H1 (cell line): ENCODE measurements around the gene LNPEP. TPM values are rescaled to one million over a fixed set of nuclear protein-coding genes. Genes with fewer than 3 reads are reported as not detected.

Source experiments
- CTCF ChIA-PET: fragments of 300-600 bp; sonication (Branson Sonifier 250); formaldehyde crosslinking; loops from one replicate; lab custom pipeline; 2021; ENCODE audit not compliant: partially characterized antibody; lab: Charles Lee
- POLR2A ChIA-PET: fragments of 300-600 bp; sonication (Branson Sonifier 250); formaldehyde crosslinking; loops from one replicate; lab custom pipeline; 2021; ENCODE audit warnings: inconsistent platforms; ENCODE audit not compliant: partially characterized antibody; lab: Charles Lee
- DNase-seq, 2 experiments: peaks; one replicate each; pipeline versions ENCODE4 v3.0.0 to v3.0.0-alpha.2; 2010 to 2022; ENCODE audit warnings: low spot score in 2 of 2, low read depth in 1 of 2, mixed read lengths in 1 of 2
- FAIRE-seq: peaks from 2 replicates; lab custom pipeline; 2011; peaks lifted over from hg19 to GRCh38; lab: Jason Lieb, UNC
- H2AFZ ChIP-seq: 2 replicates; pipeline ENCODE4 v1.8.1; 2012; ENCODE audit warnings: low read length, inconsistent platforms
- H2AK5ac ChIP-seq: 2 replicates; pipeline ENCODE4 v1.6.1; 2013; ENCODE audit warnings: low read depth, low read length
- H2BK120ac ChIP-seq: replicated peaks from 2 replicates; pipeline ENCODE3; 2013; ENCODE audit warnings: low read depth, low read length, inconsistent platforms
- H2BK12ac ChIP-seq: 2 replicates; pipeline ENCODE4 v1.6.1; 2013; ENCODE audit warnings: low read depth, low read length
- H2BK15ac ChIP-seq: 2 replicates; pipeline ENCODE4 v1.6.1; 2013; ENCODE audit warnings: low read length
- H2BK20ac ChIP-seq: 2 replicates; pipeline ENCODE4 v1.6.1; 2013; ENCODE audit warnings: low read length
- H2BK5ac ChIP-seq: 2 replicates; pipeline ENCODE4 v1.6.1; 2013; ENCODE audit warnings: low read depth, low read length
- H3K14ac ChIP-seq: 2 replicates; pipeline ENCODE4 v1.6.1; 2013; ENCODE audit warnings: inconsistent platforms; ENCODE audit not compliant: insufficient read length
- H3K18ac ChIP-seq: 2 replicates; pipeline ENCODE4 v1.6.1; 2013; ENCODE audit warnings: low read length; ENCODE audit errors: extremely low read depth
- H3K23ac ChIP-seq: 2 replicates; pipeline ENCODE4 v1.6.1; 2013; ENCODE audit warnings: inconsistent platforms; ENCODE audit not compliant: insufficient read length
- H3K23me2 ChIP-seq: 2 replicates; pipeline ENCODE4 v1.6.1; 2013; ENCODE audit warnings: low read depth, low read length
- H3K27ac ChIP-seq: 2 replicates; pipeline ENCODE4 v1.6.1; 2011; ENCODE audit warnings: low read depth, low read length, inconsistent platforms
- H3K27me3 ChIP-seq, 4 experiments: replicated peaks in 1 of 4; 1 replicate in 1 of 4; 2 replicates in 3 of 4; pipeline versions ENCODE4 v1.6.1 to v1.8.1; 2011 to 2013; ENCODE audit warnings: low read length in 3 of 4, mild to moderate bottlenecking in 3 of 4, inconsistent platforms in 2 of 4, mixed read lengths in 2 of 4, moderate library complexity in 1 of 4; ENCODE audit not compliant: control insufficient read depth in 3 of 4, insufficient read depth in 3 of 4; ENCODE audit errors: extremely low read depth in 1 of 4
- H3K36me3 ChIP-seq, 4 experiments: 2 replicates each; pipeline versions ENCODE4 v1.6.1 to v1.8.1; 2011 to 2013; ENCODE audit warnings: mild to moderate bottlenecking in 4 of 4, low read length in 3 of 4, moderate library complexity in 2 of 4, control low read depth in 1 of 4, inconsistent platforms in 1 of 4; ENCODE audit not compliant: insufficient read depth in 4 of 4, control insufficient read depth in 2 of 4
- H3K4ac ChIP-seq: replicated peaks from 2 replicates; pipeline ENCODE3; 2013; ENCODE audit warnings: low read length, low read depth, mixed read lengths, inconsistent platforms; ENCODE audit not compliant: insufficient read length
- H3K4me1 ChIP-seq, 4 experiments: replicated peaks in 1 of 4; 1 replicate in 1 of 4; 2 replicates in 3 of 4; pipeline versions ENCODE4 v1.6.1 to v1.8.1; 2011 to 2013; ENCODE audit warnings: low read length in 3 of 4, inconsistent platforms in 2 of 4, mixed read lengths in 1 of 4; ENCODE audit not compliant: insufficient read depth in 4 of 4, control insufficient read depth in 3 of 4
- H3K4me2 ChIP-seq, 2 experiments: 2 replicates each; pipeline versions ENCODE4 v1.6.1 to v1.8.1; 2011 to 2013; ENCODE audit warnings: low read depth in 2 of 2, low read length in 2 of 2, control low read depth in 1 of 2, inconsistent platforms in 1 of 2, mild to moderate bottlenecking in 1 of 2; ENCODE audit not compliant: insufficient read depth in 1 of 2
- H3K4me3 ChIP-seq, 4 experiments: fragments of 200-600, 300-600 bp in 1 of 4; sonication (generic), shearing (Covaris generic), sonication (Bioruptor Twin) in 1 of 4; 2 replicates each; pipeline versions ENCODE4 v1.5.1 to v1.8.1; 2011 to 2016; ENCODE audit warnings: low read length in 4 of 4, low read depth in 3 of 4, control low read depth in 2 of 4, inconsistent platforms in 2 of 4, mild to moderate bottlenecking in 2 of 4, mixed read lengths in 1 of 4, moderate library complexity in 1 of 4; ENCODE audit not compliant: insufficient read depth in 2 of 4; ENCODE audit errors: extremely low read depth in 1 of 4
- H3K56ac ChIP-seq: replicated peaks from 2 replicates; pipeline ENCODE3; 2013; ENCODE audit warnings: low read depth, mild to moderate bottlenecking, mixed read lengths, low read length, inconsistent platforms; ENCODE audit not compliant: insufficient read length
- H3K79me1 ChIP-seq: 2 replicates; pipeline ENCODE4 v1.6.1; 2013; ENCODE audit warnings: low read depth, low read length, control low read depth
- H3K79me2 ChIP-seq, 2 experiments: 2 replicates each; pipeline versions ENCODE4 v1.6.1 to v1.8.1; 2012 to 2013; ENCODE audit warnings: low read length in 2 of 2, mild to moderate bottlenecking in 2 of 2, inconsistent platforms in 1 of 2; ENCODE audit not compliant: insufficient read depth in 2 of 2, control insufficient read depth in 1 of 2
- H3K9ac ChIP-seq, 4 experiments: replicated peaks in 1 of 4; 1 replicate in 1 of 4; 2 replicates in 3 of 4; pipeline versions ENCODE4 v1.6.1 to v1.8.1; 2011 to 2013; ENCODE audit warnings: low read depth in 3 of 4, low read length in 3 of 4, control low read depth in 2 of 4, mild to moderate bottlenecking in 2 of 4, moderate library complexity in 2 of 4, inconsistent platforms in 1 of 4; ENCODE audit errors: extremely low read depth in 1 of 4
- H3K9me3 ChIP-seq, 2 experiments: 2 replicates each; pipeline versions ENCODE4 v1.6.1 to v1.8.1; 2012 to 2013; ENCODE audit warnings: mild to moderate bottlenecking in 2 of 2, moderate library complexity in 2 of 2, control low read depth in 1 of 2, inconsistent platforms in 1 of 2, low read depth in 1 of 2, low read length in 1 of 2, mixed read lengths in 1 of 2; ENCODE audit not compliant: insufficient read depth in 2 of 2
- H4K20me1 ChIP-seq, 2 experiments: replicated peaks in 1 of 2; 2 replicates each; pipeline versions ENCODE3 to v1.8.1; 2011 to 2013; ENCODE audit warnings: inconsistent platforms in 2 of 2, low read length in 2 of 2, mild to moderate bottlenecking in 1 of 2; ENCODE audit not compliant: insufficient read depth in 2 of 2, control insufficient read depth in 1 of 2
- H4K5ac ChIP-seq: 2 replicates; pipeline ENCODE4 v1.6.1; 2013; ENCODE audit warnings: low read length, low read depth, mixed read lengths, inconsistent platforms; ENCODE audit not compliant: insufficient read length
- H4K8ac ChIP-seq: 2 replicates; pipeline ENCODE4 v1.8.0; 2013; ENCODE audit warnings: mild to moderate bottlenecking, moderate library complexity, low read length, inconsistent platforms; ENCODE audit not compliant: insufficient read depth; ENCODE audit errors: extremely low read depth
- H4K91ac ChIP-seq: replicated peaks from 2 replicates; pipeline ENCODE3; 2013; ENCODE audit warnings: low read length, mixed read lengths, inconsistent platforms; ENCODE audit not compliant: insufficient read length
- EZH2 ChIP-seq: fragments of 200-600 bp; sonication (generic); IDR thresholded peaks from 2 replicates; pipeline ENCODE4 v1.7.1; 2012; ENCODE audit warnings: low read depth, mild to moderate bottlenecking, moderate library complexity, low read length, inconsistent platforms; ENCODE audit not compliant: severe bottlenecking
- RNF2 ChIP-seq: fragments of 200-900, 300-1000 bp; sonication (generic); IDR thresholded peaks from 2 replicates; pipeline ENCODE4 v1.7.1; 2016; ENCODE audit warnings: borderline replicate concordance, low read depth, mild to moderate bottlenecking, antibody characterized with exemption, low read length; ENCODE audit not compliant: poor library complexity, severe bottlenecking; ENCODE audit errors: missing control alignments
- WGBS, 2 experiments: shearing (Covaris generic) in 1 of 2; methylation state at CpG; one replicate each; pipeline versions ENCODE4 v1.1.6 to v1.1.7; 2013 to 2015; ENCODE audit warnings: low lambda C conversion rate in 2 of 2, mixed read lengths in 2 of 2, inconsistent platforms in 1 of 2, low coverage in 1 of 2, missing lambda C conversion rate in 1 of 2; ENCODE audit not compliant: insufficient replicate concordance in 2 of 2, insufficient coverage in 1 of 2, insufficient read length in 1 of 2; ENCODE audit errors: extremely low coverage in 1 of 2, missing lambda C conversion rate in 1 of 2; 5-methylcytosine and 5-hydroxymethylcytosine counted together
- polyA plus RNA-seq, 7 experiments: library from polyadenylated mRNA; depleted of rRNA in 3 of 7; stranded (reverse) in 5 of 7; unstranded in 2 of 7; fragments of >200 nt in 5 of 7; fragments of 200-250 nt in 2 of 7; gene quantifications; 1 replicate in 5 of 7; 2 replicates in 1 of 7; 4 replicates in 1 of 7; pipeline versions ENCODE4 v1.2.1 to v1.2.3, GENCODE V29; 2011 to 2013; ENCODE audit warnings: missing spikeins in 2 of 7, mixed read lengths in 2 of 7
- total RNA-seq: library from RNA; stranded (reverse); fragmentation: NEBNext Ultra II Directional; extraction: Animal tissue kit (Norgen Biotek cat#: 25700); gene quantifications from 2 replicates; pipeline ENCODE4 v1.2.1, GENCODE V29; 2021

Gene LNPEP
- total and polyA plus RNA-seq, 2 of the 8 experiments (the other 6 are each of a cell fraction or from before 2014, with no cell fraction given) = 1.8 to 4.5 TPM

DNA sequence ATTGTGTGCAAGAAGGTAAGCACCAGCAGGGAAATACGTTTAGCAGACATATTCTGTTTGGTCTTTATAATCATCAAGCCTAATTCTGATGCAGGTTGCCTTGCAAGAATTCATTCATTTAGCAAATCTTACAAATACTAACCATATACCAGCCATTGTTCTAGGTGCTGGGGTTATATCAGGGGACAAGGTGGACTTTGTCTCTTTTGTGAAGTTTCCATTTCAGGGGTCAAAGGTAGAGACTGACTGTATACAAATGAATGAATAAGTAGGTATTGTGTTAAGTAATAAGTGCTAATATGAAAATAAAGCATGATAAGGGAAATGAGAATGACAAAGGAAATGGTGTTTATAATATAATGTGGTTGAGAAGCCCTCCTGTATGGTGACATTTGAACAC, 64.0 kb downstream of the LNPEP start:
- H3K36me3 ChIP-seq = no peaks in the 10 kb centered on the region
- H3K27ac ChIP-seq = no peak overlapping the region
- no peak overlapping the region for H4K5ac ChIP-seq
- H3K23ac ChIP-seq = no peak overlapping the region
- H3K79me2 ChIP-seq = no peaks in the 10 kb centered on the region
- no peak overlapping the region for H2BK5ac ChIP-seq
- no peak for FAIRE-seq
- no peaks in the 10 kb centered on the region for H3K4me1 ChIP-seq
- H3K23me2 ChIP-seq = no peaks in the 10 kb centered on the region; the same call in 1 of the 2 replicates
- no peaks in the 10 kb centered on the region for H3K27me3 ChIP-seq
- H2BK12ac ChIP-seq = no peak overlapping the region
- H3K56ac ChIP-seq = no peak overlapping the region
- no peak overlapping the region for H2BK20ac ChIP-seq
- no peak overlapping the region for H4K91ac ChIP-seq
- no peak overlapping the region for H4K8ac ChIP-seq
- H3K79me1 ChIP-seq = no peaks in the 10 kb centered on the region
- no peak overlapping the region for H2AK5ac ChIP-seq
- H3K9ac ChIP-seq = no peak overlapping the region
- H3K9me3 ChIP-seq = no peaks in the 10 kb centered on the region
- H2BK15ac ChIP-seq = no peak overlapping the region
- ChIA-PET POLR2A (no interaction called here), CTCF (interaction anchor here (1.3 to 3.7 kb wide), 2 partner anchors 10 to 143 kb away, joined by 4 to 56 read pairs; partner anchors contain the start of gene LIX1)
- H3K4me2 ChIP-seq = no peak overlapping the region
- no peak overlapping the region for H3K14ac ChIP-seq
- H3K4ac ChIP-seq = no peak overlapping the region
- H3K18ac ChIP-seq = no peak overlapping the region
- no peaks in the 10 kb centered on the region for H4K20me1 ChIP-seq
- WGBS, 2 experiments = 85% methylated on average over 1 of the region's 1 CpG; no CpG with 5 or more reads in 1 of the 2 experiments
- no peak for TF ChIP-seq EZH2
- TF ChIP-seq RNF2 = no peak
- no peak for DNase-seq
- no peak overlapping the region for H3K4me3 ChIP-seq
- H2BK120ac ChIP-seq = no peak overlapping the region
- H2AFZ ChIP-seq = no peak overlapping the region
